ENCODE data around the gene DYDC1. TPM values are rescaled to one million over a fixed set of nuclear protein-coding genes. Genes with fewer than 3 reads are reported as not detected.
A peak's percentile ranks its signal among the peaks of the same experiment; 100 is the strongest.

DYDC1 gene
- total and polyA plus RNA-seq, 2 of the 13 experiments (the other 11 are each of a cell fraction or from before 2014, with no cell fraction given), result not detected

DNA sequence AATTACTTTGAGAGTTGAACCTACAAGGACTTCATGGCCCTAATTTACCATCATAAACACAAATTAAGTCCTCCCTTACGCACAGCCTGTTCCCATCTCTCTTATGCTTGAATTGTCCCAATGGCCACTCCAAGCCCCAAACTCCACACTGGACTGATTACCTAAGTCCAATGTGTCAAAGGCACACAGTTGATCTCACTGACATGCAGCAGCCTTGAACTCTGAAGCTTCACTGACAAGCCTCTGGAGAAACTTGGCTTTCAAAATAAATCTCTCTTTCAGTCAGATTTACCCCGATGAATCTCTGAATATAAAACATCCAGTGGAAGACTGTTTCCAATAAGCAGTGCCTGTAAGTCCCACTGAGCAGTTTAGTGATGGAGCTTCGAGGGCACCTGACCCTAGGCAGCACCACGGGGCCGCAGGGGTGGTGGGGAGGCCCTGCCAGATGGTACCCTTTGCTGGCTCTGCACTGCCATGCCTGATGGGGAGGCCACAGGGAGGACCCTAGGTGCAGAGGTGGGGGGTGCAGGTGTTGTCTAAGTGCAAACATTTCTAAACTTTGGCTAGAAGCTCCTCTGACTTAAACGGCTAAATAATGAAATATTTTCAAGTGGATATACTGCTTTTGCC lies 63.8 kb downstream of the DYDC1 start (continued):
- TF ChIP-seq, protein P1, sequence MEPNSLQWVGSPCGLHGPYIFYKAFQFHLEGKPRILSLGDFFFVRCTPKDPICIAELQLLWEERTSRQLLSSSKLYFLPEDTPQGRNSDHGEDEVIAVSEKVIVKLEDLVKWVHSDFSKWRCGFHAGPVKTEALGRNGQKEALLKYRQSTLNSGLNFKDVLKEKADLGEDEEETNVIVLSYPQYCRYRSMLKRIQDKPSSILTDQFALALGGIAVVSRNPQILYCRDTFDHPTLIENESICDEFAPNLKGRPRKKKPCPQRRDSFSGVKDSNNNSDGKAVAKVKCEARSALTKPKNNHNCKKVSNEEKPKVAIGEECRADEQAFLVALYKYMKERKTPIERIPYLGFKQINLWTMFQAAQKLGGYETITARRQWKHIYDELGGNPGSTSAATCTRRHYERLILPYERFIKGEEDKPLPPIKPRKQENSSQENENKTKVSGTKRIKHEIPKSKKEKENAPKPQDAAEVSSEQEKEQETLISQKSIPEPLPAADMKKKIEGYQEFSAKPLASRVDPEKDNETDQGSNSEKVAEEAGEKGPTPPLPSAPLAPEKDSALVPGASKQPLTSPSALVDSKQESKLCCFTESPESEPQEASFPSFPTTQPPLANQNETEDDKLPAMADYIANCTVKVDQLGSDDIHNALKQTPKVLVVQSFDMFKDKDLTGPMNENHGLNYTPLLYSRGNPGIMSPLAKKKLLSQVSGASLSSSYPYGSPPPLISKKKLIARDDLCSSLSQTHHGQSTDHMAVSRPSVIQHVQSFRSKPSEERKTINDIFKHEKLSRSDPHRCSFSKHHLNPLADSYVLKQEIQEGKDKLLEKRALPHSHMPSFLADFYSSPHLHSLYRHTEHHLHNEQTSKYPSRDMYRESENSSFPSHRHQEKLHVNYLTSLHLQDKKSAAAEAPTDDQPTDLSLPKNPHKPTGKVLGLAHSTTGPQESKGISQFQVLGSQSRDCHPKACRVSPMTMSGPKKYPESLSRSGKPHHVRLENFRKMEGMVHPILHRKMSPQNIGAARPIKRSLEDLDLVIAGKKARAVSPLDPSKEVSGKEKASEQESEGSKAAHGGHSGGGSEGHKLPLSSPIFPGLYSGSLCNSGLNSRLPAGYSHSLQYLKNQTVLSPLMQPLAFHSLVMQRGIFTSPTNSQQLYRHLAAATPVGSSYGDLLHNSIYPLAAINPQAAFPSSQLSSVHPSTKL (CRISPR knock-in tag; IDR thresholded peaks at IDR 0.05), result peak; percentile 82
- no peak for TF ChIP-seq TFAP4 (IDR thresholded peaks at IDR 0.05; ENCODE audit: borderline replicate concordance, low read depth)
- peak; percentile 78 for TF ChIP-seq HOXA3 (CRISPR knock-in tag; IDR thresholded peaks at IDR 0.05)
- no peak for TF ChIP-seq ATF1 (CRISPR knock-in tag; IDR thresholded peaks at IDR 0.05)
- peak; percentile 52; the same call in 1 of the 2 replicates for TF ChIP-seq ZNF614 (CRISPR knock-in tag; IDR thresholded peaks at IDR 0.05; ENCODE audit: borderline replicate concordance)
- no peak for TF ChIP-seq CHD4 (IDR thresholded peaks at IDR 0.05; ENCODE audit: borderline replicate concordance, low read length)
- peak; percentile 80 for TF ChIP-seq PPARG (CRISPR knock-in tag; conservative IDR thresholded peaks at IDR 0.05)
- no peak for TF ChIP-seq ATF6 (CRISPR knock-in tag; conservative IDR thresholded peaks at IDR 0.05)
- TF ChIP-seq, protein P2, sequence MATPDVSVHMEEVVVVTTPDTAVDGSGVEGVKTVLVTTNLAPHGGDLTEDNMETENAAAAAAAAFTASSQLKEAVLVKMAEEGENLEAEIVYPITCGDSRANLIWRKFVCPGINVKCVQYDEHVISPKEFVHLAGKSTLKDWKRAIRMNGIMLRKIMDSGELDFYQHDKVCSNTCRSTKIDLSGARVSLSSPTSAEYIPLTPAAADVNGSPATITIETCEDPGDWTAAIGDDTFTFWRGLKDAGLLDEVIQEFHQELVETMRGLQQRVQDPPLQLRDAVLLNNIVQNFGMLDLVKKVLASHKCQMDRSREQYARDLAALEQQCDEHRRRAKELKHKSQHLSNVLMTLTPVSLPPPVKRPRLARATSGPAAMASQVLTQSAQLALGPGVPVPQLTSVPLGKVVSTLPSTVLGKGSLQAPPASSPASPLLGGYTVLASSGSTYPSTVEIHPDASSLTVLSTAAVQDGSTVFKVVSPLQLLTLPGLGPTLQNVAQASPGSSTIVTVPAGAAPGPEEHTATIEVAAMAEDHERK (CRISPR knock-in tag; IDR thresholded peaks at IDR 0.05; ENCODE audit: low read depth), result no peak

Measured in HepG2 (cell line).